Measurements from ENCODE around the gene METTL5. TPM values are rescaled to one million over a fixed set of nuclear protein-coding genes. Genes with fewer than 3 reads are reported as not detected.

The METTL5 gene
- total RNA-seq, 2 experiments from 2014 or later: 13.2 to 16.0 TPM

- Histone ChIP-seq H3K4me1 (ENCODE audit: insufficient read depth, low read length) (peaks cover 14% of the 10 kb centered on the region), H3K27me3 (ENCODE audit: control insufficient read depth in 1 of 2, insufficient read depth in 2 of 2, low read length in 2 of 2) (no peaks in the 10 kb centered on the region), H3K27ac (ENCODE audit: low read depth in 1 of 2, low read length in 2 of 2) (no peak overlapping the region), H3K36me3 (ENCODE audit: insufficient read depth, low read length) (peaks cover 12% of the 10 kb centered on the region), H3K4me3 (ENCODE audit: low read length) (no peak overlapping the region), H3K9me3 (ENCODE audit: control insufficient read depth in 1 of 2, insufficient read depth in 1 of 2, low read length in 2 of 2) (no peaks in the 10 kb centered on the region)
- ATAC-seq (ENCODE audit: poor library complexity) (no peak), DNase-seq (no peak)
- Mint-ChIP-seq H3K27ac (peak overlapping the region; percentile 96), H3K4me3 (peak overlapping the region; percentile 86), H3K9me3 (no peaks in the 10 kb centered on the region), H3K27me3 (peaks cover 1% of the 10 kb centered on the region), H3K36me3 (ENCODE audit: low read depth) (peaks cover 34% of the 10 kb centered on the region), H3K4me1 (ENCODE audit: low read depth) (peaks cover 41% of the 10 kb centered on the region)
- TF ChIP-seq, protein P1, sequence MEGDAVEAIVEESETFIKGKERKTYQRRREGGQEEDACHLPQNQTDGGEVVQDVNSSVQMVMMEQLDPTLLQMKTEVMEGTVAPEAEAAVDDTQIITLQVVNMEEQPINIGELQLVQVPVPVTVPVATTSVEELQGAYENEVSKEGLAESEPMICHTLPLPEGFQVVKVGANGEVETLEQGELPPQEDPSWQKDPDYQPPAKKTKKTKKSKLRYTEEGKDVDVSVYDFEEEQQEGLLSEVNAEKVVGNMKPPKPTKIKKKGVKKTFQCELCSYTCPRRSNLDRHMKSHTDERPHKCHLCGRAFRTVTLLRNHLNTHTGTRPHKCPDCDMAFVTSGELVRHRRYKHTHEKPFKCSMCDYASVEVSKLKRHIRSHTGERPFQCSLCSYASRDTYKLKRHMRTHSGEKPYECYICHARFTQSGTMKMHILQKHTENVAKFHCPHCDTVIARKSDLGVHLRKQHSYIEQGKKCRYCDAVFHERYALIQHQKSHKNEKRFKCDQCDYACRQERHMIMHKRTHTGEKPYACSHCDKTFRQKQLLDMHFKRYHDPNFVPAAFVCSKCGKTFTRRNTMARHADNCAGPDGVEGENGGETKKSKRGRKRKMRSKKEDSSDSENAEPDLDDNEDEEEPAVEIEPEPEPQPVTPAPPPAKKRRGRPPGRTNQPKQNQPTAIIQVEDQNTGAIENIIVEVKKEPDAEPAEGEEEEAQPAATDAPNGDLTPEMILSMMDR (IDR thresholded peaks at IDR 0.05): no peak
- POLR2A ChIA-PET: interaction anchor here (1.9 kb wide), 2 partner anchors 31 to 213 kb away, joined by 9 to 10 read pairs; partner anchors contain the start of gene PPIG
- intact Hi-C loops (cut with DNase I, micrococcal nuclease): loop anchor here in 1 of 2 experiments (5.0 kb wide), 2 partner anchors 105 to 220 kb away; partner anchors contain the start of genes CFAP210 and PHOSPHO2
- CTCF ChIA-PET: interaction anchor here (1.6 kb wide), 1 partner anchor 27 kb away, joined by 11 read pairs; the partner anchor contains the start of gene METTL5
Observed at GRCh38 chr2:169797601-169798000, 27.1 kb downstream of the METTL5 start.

DNA sequence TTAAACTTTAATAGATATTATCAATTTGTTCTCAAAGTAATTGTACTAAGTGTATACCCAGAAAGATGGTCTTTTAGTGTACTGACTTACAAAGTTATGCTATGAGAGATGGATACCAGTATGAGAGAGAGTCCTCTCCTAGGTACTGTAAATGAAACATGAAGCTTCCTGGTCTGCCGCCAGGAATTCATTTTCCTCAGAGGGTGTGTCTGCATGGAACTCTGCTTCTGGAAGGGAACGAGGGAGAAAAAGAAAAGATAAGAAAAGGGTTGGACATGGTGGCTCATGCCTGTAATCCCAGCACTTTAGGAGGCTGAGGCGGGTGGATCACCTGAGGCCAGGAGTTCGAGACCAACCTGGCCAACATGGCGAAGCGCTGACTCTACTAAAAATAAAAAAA, 28.3 kb downstream of the METTL5 start:
- ATAC-seq (ENCODE audit: poor library complexity) (no peak), DNase-seq (no peak)
- no peak overlapping the region for H3K27ac ChIP-seq (ENCODE audit: low read depth in 1 of 2, low read length in 2 of 2)
- peaks cover 32% of the 10 kb centered on the region for H3K4me1 Mint-ChIP-seq (ENCODE audit: low read depth)
- peak overlapping the region; percentile 64 for H3K27ac Mint-ChIP-seq
- no peak overlapping the region for H3K4me3 ChIP-seq (ENCODE audit: low read length)
- peaks cover 10% of the 10 kb centered on the region for H3K4me1 ChIP-seq (ENCODE audit: insufficient read depth, low read length)
- no peaks in the 10 kb centered on the region for H3K27me3 ChIP-seq (ENCODE audit: control insufficient read depth in 1 of 2, insufficient read depth in 2 of 2, low read length in 2 of 2)
- peaks cover 25% of the 10 kb centered on the region for H3K36me3 Mint-ChIP-seq (ENCODE audit: low read depth)
- CTCF ChIA-PET: no interaction called here
- peaks cover 6% of the 10 kb centered on the region for H3K36me3 ChIP-seq (ENCODE audit: insufficient read depth, low read length)
- peak overlapping the region; percentile 75 for H3K4me3 Mint-ChIP-seq
- POLR2A ChIA-PET: no interaction called here
- no peaks in the 10 kb centered on the region for H3K9me3 ChIP-seq (ENCODE audit: control insufficient read depth in 1 of 2, insufficient read depth in 1 of 2, low read length in 2 of 2)
- intact Hi-C loops (cut with DNase I, micrococcal nuclease): loop anchor here in 1 of 2 experiments (5.0 kb wide), 2 partner anchors 104 to 219 kb away; partner anchors contain the start of genes CFAP210 and PHOSPHO2
- H3K9me3 Mint-ChIP-seq: no peaks in the 10 kb centered on the region
- peaks cover 5% of the 10 kb centered on the region for H3K27me3 Mint-ChIP-seq
- TF ChIP-seq, protein P1 (IDR thresholded peaks at IDR 0.05): no peak

GRCh38 chr2:169795181-169795580, 29.5 kb downstream of the METTL5 start:
- H3K9me3 ChIP-seq (ENCODE audit: control insufficient read depth in 1 of 2, insufficient read depth in 1 of 2, low read length in 2 of 2): no peaks in the 10 kb centered on the region
- H3K36me3 ChIP-seq (ENCODE audit: insufficient read depth, low read length): no peaks in the 10 kb centered on the region
- no peak overlapping the region for H3K4me3 ChIP-seq (ENCODE audit: low read length)
- H3K4me1 ChIP-seq (ENCODE audit: insufficient read depth, low read length): peaks cover 7% of the 10 kb centered on the region
- Mint-ChIP-seq H3K4me3 (no peak overlapping the region), H3K36me3 (ENCODE audit: low read depth) (peaks cover 13% of the 10 kb centered on the region), H3K27ac (no peak overlapping the region), H3K4me1 (ENCODE audit: low read depth) (peaks cover 19% of the 10 kb centered on the region), H3K27me3 (peaks cover 5% of the 10 kb centered on the region), H3K9me3 (no peaks in the 10 kb centered on the region)
- no peak for ATAC-seq (ENCODE audit: poor library complexity)
- DNase-seq: no peak
- intact Hi-C loops (cut with DNase I, micrococcal nuclease): loop anchor here in 1 of 2 experiments (5.0 kb wide), 2 partner anchors 103 to 218 kb away; partner anchors contain the start of genes CFAP210 and PHOSPHO2
- peaks cover 0 to under 1% of the 10 kb centered on the region in 2 experiments for H3K27me3 ChIP-seq (ENCODE audit: control insufficient read depth in 1 of 2, insufficient read depth in 2 of 2, low read length in 2 of 2)
- no peak overlapping the region for H3K27ac ChIP-seq (ENCODE audit: low read depth in 1 of 2, low read length in 2 of 2)
- ChIA-PET CTCF (no interaction called here), POLR2A (no interaction called here)
- TF ChIP-seq, protein P1 (IDR thresholded peaks at IDR 0.05): no peak

Data from CD4-positive, alpha-beta T cell (primary cell).